H9 (cell line): ENCODE data around the gene AFMID. TPM values are rescaled to one million over a fixed set of nuclear protein-coding genes. Genes with fewer than 3 reads are reported as not detected.
"Not testable (repeated sequence)": the region's sequence is repeated elsewhere in the genome, so short reads cannot be mapped to it uniquely, and the experiment has no call there.

ENCODE experiments used
- DNase-seq: peaks from one replicate; pipeline ENCODE4 v3.0.0-alpha.2; 2017
- H2AFZ ChIP-seq: one replicate; pipeline ENCODE4 v1.6.1; 2013; ENCODE audit warnings: mild to moderate bottlenecking, low read length, control low read depth, moderate library complexity
- H2AK5ac ChIP-seq: 2 replicates; pipeline ENCODE4 v1.6.1; 2013; ENCODE audit warnings: low read length, control low read depth, mixed read lengths; ENCODE audit not compliant: insufficient read length
- H2BK120ac ChIP-seq: one replicate; pipeline ENCODE4 v1.6.1; 2013; ENCODE audit warnings: low read depth, mild to moderate bottlenecking, low read length, control low read depth, inconsistent platforms; ENCODE audit not compliant: poor library complexity, severe bottlenecking
- H2BK12ac ChIP-seq: 2 replicates; pipeline ENCODE4 v1.6.1; 2013; ENCODE audit warnings: low read length, control low read depth, mixed read lengths, low read depth; ENCODE audit not compliant: insufficient read length
- H2BK15ac ChIP-seq: 2 replicates; pipeline ENCODE4 v1.6.1; 2013; ENCODE audit warnings: low read depth, low read length, control low read depth
- H2BK20ac ChIP-seq: one replicate; pipeline ENCODE4 v1.6.1; 2013; ENCODE audit warnings: low read depth, mild to moderate bottlenecking, low read length, control low read depth, inconsistent platforms; ENCODE audit not compliant: poor library complexity, severe bottlenecking
- H2BK5ac ChIP-seq: 2 replicates; pipeline ENCODE4 v1.6.1; 2013; ENCODE audit warnings: low read length, control low read depth, mixed read lengths; ENCODE audit not compliant: insufficient read length
- H3K14ac ChIP-seq: 2 replicates; pipeline ENCODE4 v1.6.1; 2013; ENCODE audit warnings: low read length, control low read depth; ENCODE audit not compliant: insufficient read depth
- H3K18ac ChIP-seq: 2 replicates; pipeline ENCODE4 v1.6.1; 2013; ENCODE audit warnings: low read depth, mild to moderate bottlenecking, mixed read lengths, low read length, control low read depth; ENCODE audit not compliant: insufficient read length
- H3K23ac ChIP-seq: 2 replicates; pipeline ENCODE4 v1.6.1; 2013; ENCODE audit warnings: low read length, control low read depth, mixed read lengths, low read depth; ENCODE audit not compliant: insufficient read length
- H3K23me2 ChIP-seq: 2 replicates; pipeline ENCODE4 v1.6.1; 2013; ENCODE audit warnings: low read depth, mild to moderate bottlenecking, mixed read lengths, low read length, control low read depth; ENCODE audit not compliant: insufficient read length, poor library complexity, severe bottlenecking
- H3K27ac ChIP-seq: 2 replicates; pipeline ENCODE4 v1.5.1; 2013; ENCODE audit warnings: low read length, control low read depth, mixed read lengths, low read depth; ENCODE audit not compliant: insufficient read length
- H3K27me3 ChIP-seq: 2 replicates; pipeline ENCODE4 v1.6.1; 2013; ENCODE audit warnings: low read length, control low read depth, inconsistent platforms; ENCODE audit not compliant: insufficient read depth
- H3K4ac ChIP-seq: 2 replicates; pipeline ENCODE4 v1.6.1; 2013; ENCODE audit warnings: low read depth, mild to moderate bottlenecking, control low read depth, inconsistent platforms, low read length, moderate library complexity
- H3K4me1 ChIP-seq: 2 replicates; pipeline ENCODE4 v1.6.1; 2013; ENCODE audit warnings: low read length, control low read depth, inconsistent platforms; ENCODE audit not compliant: insufficient read depth
- H3K4me2 ChIP-seq: 2 replicates; pipeline ENCODE4 v1.6.1; 2013; ENCODE audit warnings: low read length, control low read depth, mixed read lengths; ENCODE audit not compliant: insufficient read length, insufficient read depth
- H3K56ac ChIP-seq: 2 replicates; pipeline ENCODE4 v1.6.1; 2013; ENCODE audit warnings: low read depth, mild to moderate bottlenecking, mixed read lengths, low read length, control low read depth; ENCODE audit not compliant: insufficient read length
- H3K79me1 ChIP-seq: 2 replicates; pipeline ENCODE4 v1.6.1; 2013; ENCODE audit warnings: low read depth, mild to moderate bottlenecking, moderate library complexity, low read length, control low read depth, inconsistent platforms; ENCODE audit not compliant: insufficient read depth, poor library complexity, severe bottlenecking
- H3K79me2 ChIP-seq: 2 replicates; pipeline ENCODE4 v1.6.1; 2013; ENCODE audit warnings: low read length, control low read depth, inconsistent platforms; ENCODE audit not compliant: insufficient read depth
- H3K9ac ChIP-seq: 2 replicates; pipeline ENCODE4 v1.6.1; 2013; ENCODE audit warnings: low read length, control low read depth, mixed read lengths; ENCODE audit not compliant: insufficient read length; ENCODE audit errors: extremely low read depth
- H3K9me3 ChIP-seq: one replicate; pipeline ENCODE4 v1.6.1; 2013; ENCODE audit warnings: low read depth, low read length, inconsistent platforms; ENCODE audit not compliant: control insufficient read depth
- H3T11ph ChIP-seq: one replicate; pipeline ENCODE4 v1.6.1; 2013; ENCODE audit warnings: mild to moderate bottlenecking, low read length, control low read depth, inconsistent platforms
- H4K20me1 ChIP-seq: one replicate; pipeline ENCODE4 v1.6.1; 2013; ENCODE audit not compliant: control insufficient read depth, insufficient read length, insufficient read depth
- H4K5ac ChIP-seq: 2 replicates; pipeline ENCODE4 v1.6.1; 2013; ENCODE audit warnings: low read depth, mild to moderate bottlenecking, mixed read lengths, low read length, control low read depth; ENCODE audit not compliant: insufficient read length
- H4K8ac ChIP-seq: replicated peaks from 2 replicates; pipeline ENCODE4 v1.6.1; 2013; ENCODE audit warnings: low read length, control low read depth, mixed read lengths, low read depth; ENCODE audit not compliant: insufficient read length
- H4K91ac ChIP-seq: 2 replicates; pipeline ENCODE4 v1.6.1; 2013; ENCODE audit warnings: low read depth, mild to moderate bottlenecking, moderate library complexity, mixed read lengths, low read length, control low read depth; ENCODE audit not compliant: insufficient read length
- H3K27ac Mint-ChIP-seq, 3 experiments: 2 replicates in 2 of 3; 3 replicates in 1 of 3; pipeline ENCODE4 v1.8.0; 2020 to 2021; ENCODE audit warnings: mixed read lengths in 3 of 3, mild to moderate bottlenecking in 1 of 3, moderate library complexity in 1 of 3
- H3K27me3 Mint-ChIP-seq: 2 replicates; pipeline ENCODE4 v1.8.0; 2021; ENCODE audit warnings: low read depth, mild to moderate bottlenecking, moderate library complexity, mixed read lengths
- H3K36me3 Mint-ChIP-seq, 3 experiments: 2 replicates in 2 of 3; 3 replicates in 1 of 3; pipeline ENCODE4 v1.8.0; 2020 to 2021; ENCODE audit warnings: low read depth in 3 of 3, mixed read lengths in 3 of 3; ENCODE audit not compliant: insufficient read depth in 1 of 3
- H3K4me1 Mint-ChIP-seq, 2 experiments: 2 replicates each; pipeline ENCODE4 v1.8.0; 2020; ENCODE audit warnings: mixed read lengths in 2 of 2
- H3K4me3 Mint-ChIP-seq, 2 experiments: 2 replicates in 1 of 2; 3 replicates in 1 of 2; pipeline ENCODE4 v1.8.0; 2020 to 2021; ENCODE audit warnings: mild to moderate bottlenecking in 2 of 2, mixed read lengths in 2 of 2, moderate library complexity in 1 of 2
- H3K9me3 Mint-ChIP-seq, 2 experiments: 2 replicates in 1 of 2; 3 replicates in 1 of 2; pipeline ENCODE4 v1.8.0; 2020; ENCODE audit warnings: mild to moderate bottlenecking in 2 of 2, mixed read lengths in 2 of 2, moderate library complexity in 1 of 2
- CTCF ChIP-seq: fragments of 200-600 bp; sonication (generic); conservative IDR thresholded peaks from 3 replicates; pipeline ENCODE4 v1.8.0; 2021; ENCODE audit warnings: antibody characterized with exemption, mild to moderate bottlenecking
- WGBS: extraction: QIAGEN DNeasy Blood & Tissue Kit; methylation state at CpG from one replicate; pipeline ENCODE4 v1.1.7; 2013; ENCODE audit warnings: missing lambda C conversion rate, low lambda C conversion rate, mixed read lengths; ENCODE audit not compliant: insufficient read length; ENCODE audit errors: extremely low coverage; 5-methylcytosine and 5-hydroxymethylcytosine counted together
- total RNA-seq: library from RNA; stranded (reverse); gene quantifications from 2 replicates; pipeline ENCODE4 v1.2.1, GENCODE V29; 2021

The AFMID gene
- total RNA-seq, 1 experiment from 2014 or later, result 64.1 TPM

- peaks cover 0 to 15% of the 10 kb centered on the region in 2 experiments; a peak in 2 of 4 replicates for H3K4me1 Mint-ChIP-seq
- Histone ChIP-seq H4K20me1 (no peaks in the 10 kb centered on the region), H3K23me2 (no peaks in the 10 kb centered on the region), H3K9ac (no peak overlapping the region), H3K79me1 (no peaks in the 10 kb centered on the region), H3K9me3 (no peaks in the 10 kb centered on the region), H3T11ph (no peak overlapping the region), H2BK120ac (no peak overlapping the region), H3K27ac (no peak overlapping the region), H3K56ac (no peak overlapping the region), H3K4me1 (no peaks in the 10 kb centered on the region), H4K5ac (no peak overlapping the region), H3K79me2 (no peaks in the 10 kb centered on the region), H2AK5ac (no peak overlapping the region), H2BK12ac (no peak overlapping the region), H3K4ac (no peak overlapping the region), H2AFZ (no peak overlapping the region), H4K91ac (no peak overlapping the region), H2BK15ac (no peak overlapping the region), H3K27me3 (peaks cover 6% of the 10 kb centered on the region; the same call in 1 of the 2 replicates), H4K8ac (no peak overlapping the region), H2BK5ac (no peak overlapping the region), H3K4me2 (no peak overlapping the region), H2BK20ac (no peak overlapping the region), H3K23ac (no peak overlapping the region), H3K14ac (no peak overlapping the region; the same call in 1 of the 2 replicates), H3K18ac (no peak overlapping the region)
- H3K9me3 Mint-ChIP-seq, result no peaks in the 10 kb centered on the region
- TF ChIP-seq CTCF, result no peak
- H3K27ac Mint-ChIP-seq, result peak overlapping the region in 1 of 3 experiments; percentile 40; a peak in 1 of 7 replicates
- no peaks in the 10 kb centered on the region for H3K36me3 Mint-ChIP-seq
- no CpG with 5 or more reads among the region's 17 CpGs for WGBS
- H3K4me3 Mint-ChIP-seq, result no peak overlapping the region
- H3K27me3 Mint-ChIP-seq, result peaks cover 45% of the 10 kb centered on the region
- DNase-seq, result peak; percentile 34
These were observed 47.2 kb downstream of the AFMID start for GRCh38 chr17:78234261-78234865.

GRCh38 chr17:78235022-78235421, 47.9 kb downstream of the AFMID start:
- H3K4me2 ChIP-seq, H2BK20ac ChIP-seq, H3K9ac ChIP-seq, H3K36me3 Mint-ChIP-seq, H3K79me1 ChIP-seq, H4K8ac ChIP-seq, H4K20me1 ChIP-seq, H4K91ac ChIP-seq, H3K14ac ChIP-seq, H3K18ac ChIP-seq, H2BK5ac ChIP-seq, H2AFZ ChIP-seq, H3K4ac ChIP-seq, DNase-seq, H2BK120ac ChIP-seq, H3K9me3 ChIP-seq, H2BK12ac ChIP-seq, H3K4me3 Mint-ChIP-seq, H3K27ac Mint-ChIP-seq, H2BK15ac ChIP-seq, H4K5ac ChIP-seq, H3T11ph ChIP-seq, H2AK5ac ChIP-seq, H3K79me2 ChIP-seq, H3K4me1 ChIP-seq, H3K27me3 ChIP-seq, H3K27ac ChIP-seq, H3K23ac ChIP-seq, H3K23me2 ChIP-seq, H3K9me3 Mint-ChIP-seq, H3K56ac ChIP-seq: not testable (repeated sequence)
- Mint-ChIP-seq H3K4me1 (peaks cover 0 to 22% of the 10 kb centered on the region in 2 experiments; a peak in 2 of 4 replicates), H3K27me3 (peaks cover 40% of the 10 kb centered on the region)
- no CpG with 5 or more reads among the region's 6 CpGs for WGBS
